DND-41 (cell line): ENCODE data around the gene IFI30.
A peak's percentile ranks its signal among the peaks of the same experiment; 100 is the strongest.

Experiments used
- ATAC-seq: fragments of 200-7000 bp; cut with Tn5 transposase; 3 replicates; pipeline ENCODE4 v1.9.1; 2021; ENCODE audit warnings: low read depth; ENCODE audit not compliant: insufficient read depth
- DNase-seq: peaks from one replicate; pipeline ENCODE4 v3.0.0-alpha.2; 2020
- H2AFZ ChIP-seq: 2 replicates; pipeline ENCODE4 v1.6.0; 2012; ENCODE audit warnings: low read depth, low read length
- H3K27ac ChIP-seq: 2 replicates; pipeline ENCODE4 v1.5.1; 2012; ENCODE audit warnings: low read length, inconsistent platforms
- H3K27me3 ChIP-seq: fragments of 200-600 bp; sonication (generic); 2 replicates; pipeline ENCODE4 v1.6.0; 2012; ENCODE audit warnings: low read length, mild to moderate bottlenecking, inconsistent platforms; ENCODE audit not compliant: insufficient read depth, poor library complexity
- H3K36me3 ChIP-seq: 2 replicates; pipeline ENCODE4 v1.5.1; 2012; ENCODE audit warnings: low read length, inconsistent platforms; ENCODE audit not compliant: insufficient read depth
- H3K4me1 ChIP-seq: 2 replicates; pipeline ENCODE4 v1.5.1; 2012; ENCODE audit warnings: mild to moderate bottlenecking, low read length; ENCODE audit not compliant: insufficient read depth
- H3K4me2 ChIP-seq: 2 replicates; pipeline ENCODE4 v1.6.0; 2012; ENCODE audit warnings: mild to moderate bottlenecking, moderate library complexity, low read length, inconsistent platforms; ENCODE audit not compliant: insufficient read depth
- H3K4me3 ChIP-seq, 2 experiments: fragments of 200-600 bp in 1 of 2; shearing (Covaris generic) in 1 of 2; 2 replicates each; pipeline ENCODE4 v1.5.1; 2012 to 2016; ENCODE audit warnings: inconsistent platforms in 2 of 2, low read length in 2 of 2, mild to moderate bottlenecking in 2 of 2, low read depth in 1 of 2, moderate library complexity in 1 of 2
- H3K79me2 ChIP-seq: 2 replicates; pipeline ENCODE4 v1.6.0; 2012; ENCODE audit warnings: low read length, inconsistent platforms; ENCODE audit not compliant: insufficient read depth
- H3K9ac ChIP-seq: 2 replicates; pipeline ENCODE4 v1.6.0; 2012; ENCODE audit warnings: low read depth, mild to moderate bottlenecking, inconsistent platforms, low read length, moderate library complexity
- H3K9me3 ChIP-seq: 2 replicates; pipeline ENCODE4 v1.5.1; 2012; ENCODE audit warnings: low read length, moderate library complexity, mild to moderate bottlenecking, inconsistent platforms; ENCODE audit not compliant: insufficient read depth, severe bottlenecking
- H4K20me1 ChIP-seq: 2 replicates; pipeline ENCODE4 v1.6.0; 2012; ENCODE audit warnings: low read length; ENCODE audit not compliant: insufficient read depth
- CTCF ChIP-seq: IDR thresholded peaks from 2 replicates; pipeline ENCODE4 v1.5.1; 2012; ENCODE audit warnings: borderline replicate concordance, low read length, moderate library complexity, mild to moderate bottlenecking; ENCODE audit not compliant: poor library complexity, severe bottlenecking; ENCODE audit errors: extremely low read depth
- EZH2 ChIP-seq: IDR thresholded peaks from 3 replicates; pipeline ENCODE4 v1.6.1; 2012; ENCODE audit warnings: borderline replicate concordance, low read depth, mild to moderate bottlenecking, moderate library complexity, low read length, inconsistent platforms; ENCODE audit not compliant: severe bottlenecking

Gene IFI30

GRCh38 chr19:18147396-18147795, 26.2 kb upstream of the IFI30 start:
- DNase-seq, result no peak
- no peak for ATAC-seq
- no peak overlapping the region for H3K9ac ChIP-seq
- peaks cover 15% of the 10 kb centered on the region for H3K4me1 ChIP-seq
- no peak overlapping the region for H3K4me3 ChIP-seq
- H3K4me2 ChIP-seq, result no peak overlapping the region
- no peak overlapping the region for H2AFZ ChIP-seq
- H3K36me3 ChIP-seq, result no peaks in the 10 kb centered on the region
- TF ChIP-seq EZH2, result no peak
- TF ChIP-seq CTCF, result no peak
- no peaks in the 10 kb centered on the region for H3K27me3 ChIP-seq
- no peaks in the 10 kb centered on the region for H3K79me2 ChIP-seq
- no peak overlapping the region for H3K27ac ChIP-seq
- no peaks in the 10 kb centered on the region for H4K20me1 ChIP-seq
- no peaks in the 10 kb centered on the region for H3K9me3 ChIP-seq

- peaks cover 14% of the 10 kb centered on the region for H3K79me2 ChIP-seq
- H2AFZ ChIP-seq, result no peak overlapping the region
- H3K27ac ChIP-seq, result no peak overlapping the region
- DNase-seq, result no peak
- no peaks in the 10 kb centered on the region; the same call in 1 of the 2 replicates for H3K36me3 ChIP-seq
- no peaks in the 10 kb centered on the region for H3K27me3 ChIP-seq
- no peak overlapping the region for H3K9ac ChIP-seq
- no peaks in the 10 kb centered on the region for H3K9me3 ChIP-seq
- no peak overlapping the region for H3K4me3 ChIP-seq
- TF ChIP-seq CTCF, result no peak
- TF ChIP-seq EZH2, result no peak
- H4K20me1 ChIP-seq, result peaks cover 12% of the 10 kb centered on the region
- no peak overlapping the region for H3K4me2 ChIP-seq
- ATAC-seq, result no peak
- peaks cover 26% of the 10 kb centered on the region for H3K4me1 ChIP-seq
Observed at GRCh38 chr19:18149596-18149975, 24.0 kb upstream of the IFI30 start.

GRCh38 chr19:18150776-18151624, 22.6 kb upstream of the IFI30 start:
- Histone ChIP-seq H3K27ac (peak overlapping the region; percentile 92), H3K4me3 (peak overlapping the region in 1 of 2 experiments; percentile 62; a peak in 2 of 4 replicates), H2AFZ (peak overlapping the region; percentile 93)

More at GRCh38 chr19:18150776-18151624, 22.6 kb upstream of the IFI30 start:
- no peaks in the 10 kb centered on the region for H3K27me3 ChIP-seq
- H3K4me1 ChIP-seq, result peaks cover 35% of the 10 kb centered on the region
- TF ChIP-seq CTCF, result no peak
- no peak for TF ChIP-seq EZH2
- peaks cover 21% of the 10 kb centered on the region for H4K20me1 ChIP-seq
- peaks cover 22% of the 10 kb centered on the region for H3K79me2 ChIP-seq
- ATAC-seq (no peak), DNase-seq (no peak)
- H3K4me2 ChIP-seq, result peak overlapping the region; percentile 70
- peak overlapping the region; percentile 97 for H3K9ac ChIP-seq
- no peaks in the 10 kb centered on the region for H3K9me3 ChIP-seq
- H3K36me3 ChIP-seq, result peaks cover 10% of the 10 kb centered on the region
